Endothelial cell of umbilical vein (primary cell): ENCODE measurements around the gene RAB39B. TPM values are rescaled to one million over a fixed set of nuclear protein-coding genes. Genes with fewer than 3 reads are reported as not detected.

Experiments
- BruUV-seq: library from RNA; stranded (reverse); fragments of 400-500 nt; replicated peaks from 2 replicates; lab custom pipeline; 2021; lab: Mats Ljungman, UMichigan
- CTCF ChIA-PET: fragments of 300-600, 350-600 bp; sonication (Branson Sonifier 250); formaldehyde crosslinking; loops from one replicate; lab custom pipeline; 2021; ENCODE audit warnings: antibody characterized with exemption, inconsistent platforms; lab: Charles Lee
- POLR2A ChIA-PET: fragments of 300-600, 350-600 bp; sonication (Branson Sonifier 250); formaldehyde crosslinking; loops from one replicate; lab custom pipeline; 2021; ENCODE audit warnings: antibody characterized with exemption, inconsistent platforms; lab: Charles Lee
- DNase-seq: peaks from one replicate; pipeline ENCODE4 v3.0.0-alpha.2; 2011; ENCODE audit warnings: low read depth, low spot score
- FAIRE-seq: peaks from 2 replicates; lab custom pipeline; 2011; peaks lifted over from hg19 to GRCh38; lab: Jason Lieb, UNC
- H2AFZ ChIP-seq: 2 replicates; pipeline ENCODE4 v1.6.0; 2012; ENCODE audit warnings: low read depth, low read length, control low read depth, inconsistent platforms
- H3K27ac ChIP-seq: 2 replicates; pipeline ENCODE4 v1.5.1; 2011; ENCODE audit warnings: low read depth, mild to moderate bottlenecking, control low read depth, low read length, moderate library complexity; ENCODE audit not compliant: insufficient read depth
- H3K27me3 ChIP-seq, 2 experiments: 2 replicates each; pipeline versions ENCODE4 v1.6.0 to v1.6.1; 2011; ENCODE audit warnings: low read length in 2 of 2, mixed read lengths in 1 of 2; ENCODE audit not compliant: control insufficient read depth in 2 of 2, insufficient read depth in 2 of 2
- H3K36me3 ChIP-seq, 2 experiments: 2 replicates in 1 of 2; 3 replicates in 1 of 2; pipeline ENCODE4 v1.5.1; 2011; ENCODE audit warnings: low read length in 2 of 2, mild to moderate bottlenecking in 1 of 2, moderate library complexity in 1 of 2; ENCODE audit not compliant: control insufficient read depth in 2 of 2, insufficient read depth in 2 of 2; ENCODE audit errors: extremely low read depth in 1 of 2
- H3K4me1 ChIP-seq: 3 replicates; pipeline ENCODE4 v1.5.1; 2011; ENCODE audit warnings: mild to moderate bottlenecking, low read length; ENCODE audit not compliant: control insufficient read depth, insufficient read depth; ENCODE audit errors: extremely low read depth
- H3K4me2 ChIP-seq: 2 replicates; pipeline ENCODE4 v1.6.1; 2011; ENCODE audit warnings: low read length, control low read depth, mixed read lengths; ENCODE audit not compliant: insufficient read depth
- H3K4me3 ChIP-seq, 3 experiments: fragments of 200-600 bp in 1 of 3; sonication (generic), shearing (Covaris generic) in 1 of 3; replicated peaks in 1 of 3; 2 replicates each; pipeline ENCODE4 v1.5.1; 2011 to 2016; ENCODE audit warnings: control low read depth in 3 of 3, low read length in 3 of 3, mild to moderate bottlenecking in 2 of 3, inconsistent platforms in 1 of 3, low read depth in 1 of 3, moderate library complexity in 1 of 3; ENCODE audit not compliant: insufficient read depth in 1 of 3
- H3K79me2 ChIP-seq: 2 replicates; pipeline ENCODE4 v1.6.0; 2012; ENCODE audit warnings: low read length, inconsistent platforms; ENCODE audit not compliant: control insufficient read depth, insufficient read depth
- H3K9ac ChIP-seq: replicated peaks from 2 replicates; pipeline ENCODE3; 2011; ENCODE audit warnings: low read length, control low read depth; ENCODE audit not compliant: insufficient read depth; ENCODE audit errors: extremely low read depth
- H3K9me1 ChIP-seq: replicated peaks from 3 replicates; pipeline ENCODE4 v1.6.0; 2011; ENCODE audit warnings: mild to moderate bottlenecking, low read length; ENCODE audit not compliant: control insufficient read depth, insufficient read depth; ENCODE audit errors: extremely low read depth
- H3K9me3 ChIP-seq: replicated peaks from 2 replicates; pipeline ENCODE4 v1.5.1; 2012; ENCODE audit warnings: low read length, inconsistent platforms; ENCODE audit not compliant: control insufficient read depth, insufficient read depth
- H4K20me1 ChIP-seq: replicated peaks from 2 replicates; pipeline ENCODE3; 2011; ENCODE audit warnings: mild to moderate bottlenecking, low read length; ENCODE audit not compliant: control insufficient read depth, insufficient read depth; ENCODE audit errors: extremely low read depth
- EZH2 ChIP-seq: IDR thresholded peaks from 2 replicates; pipeline ENCODE4 v1.6.1; 2012; ENCODE audit warnings: borderline replicate concordance, low read depth, mild to moderate bottlenecking, moderate library complexity, low read length, inconsistent platforms; ENCODE audit not compliant: severe bottlenecking
- FOS ChIP-seq: IDR thresholded peaks from 2 replicates; pipeline ENCODE4 v1.6.1; 2011; ENCODE audit warnings: mild to moderate bottlenecking, low read length, moderate library complexity, borderline replicate concordance; ENCODE audit not compliant: insufficient read depth
- GATA2 ChIP-seq: IDR thresholded peaks from 2 replicates; pipeline ENCODE4 v1.7.0; 2011; ENCODE audit warnings: low read depth, mild to moderate bottlenecking, moderate library complexity, mixed read lengths, low read length; ENCODE audit not compliant: insufficient read length, insufficient read depth
- JUN ChIP-seq: IDR thresholded peaks from 2 replicates; pipeline ENCODE4 v1.6.1; 2011; ENCODE audit warnings: borderline replicate concordance, low read depth; ENCODE audit not compliant: insufficient read length, insufficient read depth
- MYC ChIP-seq: IDR thresholded peaks from one replicate; pipeline ENCODE4 v1.6.1; 2011; ENCODE audit warnings: mild to moderate bottlenecking, low read depth, low read length
- POLR2A ChIP-seq: IDR thresholded peaks from 2 replicates; pipeline ENCODE4 v1.6.1; 2012; ENCODE audit warnings: low read depth, mild to moderate bottlenecking, control low read depth, low read length
- POLR2AphosphoS5 ChIP-seq: IDR thresholded peaks from 2 replicates; pipeline ENCODE4 v1.6.1; 2012; ENCODE audit warnings: low read depth, mild to moderate bottlenecking, control low read depth, low read length, moderate library complexity; ENCODE audit not compliant: insufficient read depth
- dilution Hi-C: fragments of 300-500 bp; cut with MboI; formaldehyde crosslinking; loops from one replicate; pipeline ENCODE4 v1.15.0; 2019; ENCODE audit warnings: low sequenced_read_pairs; ENCODE audit not compliant: extremely low pct_ligation_motif_present
- intact Hi-C: fragments of 100-400 bp; cut with micrococcal nuclease; formaldehyde crosslinking; loops from one replicate; pipeline ENCODE4 v1.10.0; 2022
- polyA plus RNA-seq, 4 experiments: library from polyadenylated mRNA; depleted of rRNA in 3 of 4; stranded (reverse) in 3 of 4; unstranded in 1 of 4; fragments of >200 nt; gene quantifications; 2 replicates each; pipeline versions ENCODE4 v1.2.1 to v1.2.3, GENCODE V29; 2011 to 2012; ENCODE audit warnings: missing spikeins in 1 of 4
- total RNA-seq: library from RNA; stranded (reverse); gene quantifications from 2 replicates; pipeline ENCODE4 v1.2.3, GENCODE V29; 2021
- TF ChIP-seq, protein P1 (sequence below), 2 donors: IDR thresholded peaks; 1 replicate in 1 of 2; 2 replicates in 1 of 2; pipeline ENCODE4 v1.5.1; 2011; ENCODE audit warnings: low read length in 2 of 2, mild to moderate bottlenecking in 2 of 2, moderate library complexity in 2 of 2, control low read depth in 1 of 2, inconsistent platforms in 1 of 2, low read depth in 1 of 2; ENCODE audit not compliant: insufficient read depth in 1 of 2; ENCODE audit errors: extremely low read depth in 1 of 2
- TF ChIP-seq, protein P2 (sequence below): IDR thresholded peaks from 2 replicates; pipeline ENCODE4 v1.6.1; 2011; ENCODE audit not compliant: insufficient read depth, insufficient read length

Gene RAB39B
- total and polyA plus RNA-seq, 2 donors (not counting 3 experiments of a cell fraction or from before 2014, with no cell fraction given), result not detected

DNA sequence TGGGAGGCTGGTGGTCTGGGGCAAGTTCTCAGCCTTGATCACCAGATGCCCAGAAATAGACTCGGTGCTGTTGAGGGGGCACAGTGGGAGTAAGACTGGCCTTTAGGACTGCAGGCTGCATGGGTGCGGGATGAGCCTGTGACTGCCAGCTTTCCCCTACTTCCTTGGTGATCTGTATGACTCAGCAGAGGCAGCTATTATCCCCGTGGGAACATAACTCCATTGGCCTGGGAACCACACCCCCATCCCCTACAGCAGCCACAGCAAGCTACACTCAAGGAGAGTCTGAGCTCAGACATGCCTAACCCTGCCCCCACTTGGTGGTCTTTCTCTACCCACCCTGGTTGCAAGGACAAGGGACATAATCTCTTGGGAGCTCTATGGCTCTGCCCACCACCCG is 49.5 kb upstream of the RAB39B start:
- Histone ChIP-seq H4K20me1 (no peaks in the 10 kb centered on the region), H3K9ac (no peak overlapping the region), H3K4me1 (no peaks in the 10 kb centered on the region), H2AFZ (no peak overlapping the region), H3K9me3 (no peaks in the 10 kb centered on the region), H3K9me1 (no peaks in the 10 kb centered on the region), H3K27me3 (no peaks in the 10 kb centered on the region), H3K4me2 (no peak overlapping the region), H3K36me3 (no peaks in the 10 kb centered on the region), H3K4me3 (no peak overlapping the region), H3K27ac (no peak overlapping the region), H3K79me2 (no peaks in the 10 kb centered on the region)
- DNase-seq (no peak), FAIRE-seq (no peak)
- no TSS peak for BruUV-seq
- POLR2A ChIA-PET, result no interaction called here
- CTCF ChIA-PET, result no interaction called here
- TF ChIP-seq, protein P1, sequence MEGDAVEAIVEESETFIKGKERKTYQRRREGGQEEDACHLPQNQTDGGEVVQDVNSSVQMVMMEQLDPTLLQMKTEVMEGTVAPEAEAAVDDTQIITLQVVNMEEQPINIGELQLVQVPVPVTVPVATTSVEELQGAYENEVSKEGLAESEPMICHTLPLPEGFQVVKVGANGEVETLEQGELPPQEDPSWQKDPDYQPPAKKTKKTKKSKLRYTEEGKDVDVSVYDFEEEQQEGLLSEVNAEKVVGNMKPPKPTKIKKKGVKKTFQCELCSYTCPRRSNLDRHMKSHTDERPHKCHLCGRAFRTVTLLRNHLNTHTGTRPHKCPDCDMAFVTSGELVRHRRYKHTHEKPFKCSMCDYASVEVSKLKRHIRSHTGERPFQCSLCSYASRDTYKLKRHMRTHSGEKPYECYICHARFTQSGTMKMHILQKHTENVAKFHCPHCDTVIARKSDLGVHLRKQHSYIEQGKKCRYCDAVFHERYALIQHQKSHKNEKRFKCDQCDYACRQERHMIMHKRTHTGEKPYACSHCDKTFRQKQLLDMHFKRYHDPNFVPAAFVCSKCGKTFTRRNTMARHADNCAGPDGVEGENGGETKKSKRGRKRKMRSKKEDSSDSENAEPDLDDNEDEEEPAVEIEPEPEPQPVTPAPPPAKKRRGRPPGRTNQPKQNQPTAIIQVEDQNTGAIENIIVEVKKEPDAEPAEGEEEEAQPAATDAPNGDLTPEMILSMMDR (IDR thresholded peaks at IDR 0.05; ENCODE audit: extremely low read depth in 1 of 2, insufficient read depth in 1 of 2, low read depth in 1 of 2, low read length in 2 of 2), result no peak
- TF ChIP-seq POLR2A, result no peak
- no peak for TF ChIP-seq FOS
- TF ChIP-seq JUN, result no peak
- no peak for TF ChIP-seq POLR2AphosphoS5
- TF ChIP-seq EZH2, result no peak
- TF ChIP-seq MYC, result no peak
- TF ChIP-seq, protein P2, sequence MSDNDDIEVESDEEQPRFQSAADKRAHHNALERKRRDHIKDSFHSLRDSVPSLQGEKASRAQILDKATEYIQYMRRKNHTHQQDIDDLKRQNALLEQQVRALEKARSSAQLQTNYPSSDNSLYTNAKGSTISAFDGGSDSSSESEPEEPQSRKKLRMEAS, result no peak
- no peak for TF ChIP-seq GATA2
- intact Hi-C loops, result no loop called here
- dilution Hi-C loops, result no loop called here
